ENCODE measurements around the gene ADAT3. TPM values are rescaled to one million over a fixed set of nuclear protein-coding genes. Genes with fewer than 3 reads are reported as not detected.

The ADAT3 gene
- total and polyA plus RNA-seq, 4 donors = 1.3 to 3.3 (median 2.1) TPM

DNA sequence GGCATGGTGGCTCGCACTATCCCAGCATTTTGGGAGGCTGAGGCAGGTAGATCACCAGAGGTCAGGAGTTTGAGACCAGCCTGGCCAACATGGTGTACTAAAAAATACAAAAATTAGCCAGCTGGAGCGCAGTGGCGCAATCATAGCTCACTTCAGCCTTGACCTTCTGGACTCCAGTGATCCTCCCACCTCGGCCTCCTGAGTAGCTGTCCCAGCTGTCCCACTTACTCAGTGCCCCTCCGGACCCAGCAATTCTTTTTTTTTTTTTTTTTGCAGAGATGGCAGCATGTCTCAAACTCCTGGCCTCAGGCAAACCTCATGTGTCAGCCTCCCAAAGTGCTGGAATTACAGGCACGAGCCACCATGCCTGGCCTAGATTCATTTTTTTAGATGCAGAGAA is 2.3 kb upstream of the ADAT3 start:
- no peak overlapping the region for H3K27ac ChIP-seq (ENCODE audit: low read depth in 1 of 2, low read length in 2 of 2)
- WGBS = 81% methylated on average over 6 of the region's 6 CpGs
- TF ChIP-seq RAD21 (IDR thresholded peaks at IDR 0.05) = no peak
- TF ChIP-seq HNF4A (conservative IDR thresholded peaks at IDR 0.05) = peak in 1 of 2 donors; percentile 11

DNA sequence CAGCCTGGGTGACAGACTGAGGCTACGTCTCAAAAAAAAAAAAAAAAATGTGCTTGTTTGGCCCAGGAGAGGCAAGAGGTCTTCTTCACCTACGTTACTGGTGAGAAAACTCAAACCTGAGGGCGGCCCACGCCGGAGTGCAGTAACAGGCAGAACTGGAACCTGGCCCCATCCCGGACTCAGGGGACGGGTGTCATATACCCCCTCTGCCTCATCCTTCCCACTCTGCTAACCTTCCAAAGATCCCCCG is 414 bp upstream of the ADAT3 start:
- peaks cover 3 to 10% (median 6%) of the 10 kb centered on the region in 4 donors for H3K4me1 ChIP-seq (ENCODE audit: control insufficient read depth in 4 of 4, insufficient read depth in 4 of 4, low read length in 3 of 4)
- no peaks in the 10 kb centered on the region for H3K27me3 ChIP-seq (ENCODE audit: control insufficient read depth in 4 of 4, insufficient read depth in 4 of 4, low read length in 3 of 4)
- no peak for TF ChIP-seq JUND (IDR thresholded peaks at IDR 0.05)
- no peak for TF ChIP-seq FOXA1 (IDR thresholded peaks at IDR 0.05)
- TF ChIP-seq RXRA (IDR thresholded peaks at IDR 0.05) = no peak
- no peak for TF ChIP-seq TAF1 (conservative IDR thresholded peaks at IDR 0.05)
- TF ChIP-seq, protein P1, sequence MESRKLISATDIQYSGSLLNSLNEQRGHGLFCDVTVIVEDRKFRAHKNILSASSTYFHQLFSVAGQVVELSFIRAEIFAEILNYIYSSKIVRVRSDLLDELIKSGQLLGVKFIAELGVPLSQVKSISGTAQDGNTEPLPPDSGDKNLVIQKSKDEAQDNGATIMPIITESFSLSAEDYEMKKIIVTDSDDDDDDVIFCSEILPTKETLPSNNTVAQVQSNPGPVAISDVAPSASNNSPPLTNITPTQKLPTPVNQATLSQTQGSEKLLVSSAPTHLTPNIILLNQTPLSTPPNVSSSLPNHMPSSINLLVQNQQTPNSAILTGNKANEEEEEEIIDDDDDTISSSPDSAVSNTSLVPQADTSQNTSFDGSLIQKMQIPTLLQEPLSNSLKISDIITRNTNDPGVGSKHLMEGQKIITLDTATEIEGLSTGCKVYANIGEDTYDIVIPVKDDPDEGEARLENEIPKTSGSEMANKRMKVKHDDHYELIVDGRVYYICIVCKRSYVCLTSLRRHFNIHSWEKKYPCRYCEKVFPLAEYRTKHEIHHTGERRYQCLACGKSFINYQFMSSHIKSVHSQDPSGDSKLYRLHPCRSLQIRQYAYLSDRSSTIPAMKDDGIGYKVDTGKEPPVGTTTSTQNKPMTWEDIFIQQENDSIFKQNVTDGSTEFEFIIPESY (IDR thresholded peaks at IDR 0.05) = no peak
- no peak for TF ChIP-seq MAX (IDR thresholded peaks at IDR 0.05)
- TF ChIP-seq SP1 (IDR thresholded peaks at IDR 0.05) = no peak
- TF ChIP-seq NR2F2 (IDR thresholded peaks at IDR 0.05) = no peak
- TF ChIP-seq HNF4A (conservative IDR thresholded peaks at IDR 0.05) = no peak
- TF ChIP-seq, protein P2, sequence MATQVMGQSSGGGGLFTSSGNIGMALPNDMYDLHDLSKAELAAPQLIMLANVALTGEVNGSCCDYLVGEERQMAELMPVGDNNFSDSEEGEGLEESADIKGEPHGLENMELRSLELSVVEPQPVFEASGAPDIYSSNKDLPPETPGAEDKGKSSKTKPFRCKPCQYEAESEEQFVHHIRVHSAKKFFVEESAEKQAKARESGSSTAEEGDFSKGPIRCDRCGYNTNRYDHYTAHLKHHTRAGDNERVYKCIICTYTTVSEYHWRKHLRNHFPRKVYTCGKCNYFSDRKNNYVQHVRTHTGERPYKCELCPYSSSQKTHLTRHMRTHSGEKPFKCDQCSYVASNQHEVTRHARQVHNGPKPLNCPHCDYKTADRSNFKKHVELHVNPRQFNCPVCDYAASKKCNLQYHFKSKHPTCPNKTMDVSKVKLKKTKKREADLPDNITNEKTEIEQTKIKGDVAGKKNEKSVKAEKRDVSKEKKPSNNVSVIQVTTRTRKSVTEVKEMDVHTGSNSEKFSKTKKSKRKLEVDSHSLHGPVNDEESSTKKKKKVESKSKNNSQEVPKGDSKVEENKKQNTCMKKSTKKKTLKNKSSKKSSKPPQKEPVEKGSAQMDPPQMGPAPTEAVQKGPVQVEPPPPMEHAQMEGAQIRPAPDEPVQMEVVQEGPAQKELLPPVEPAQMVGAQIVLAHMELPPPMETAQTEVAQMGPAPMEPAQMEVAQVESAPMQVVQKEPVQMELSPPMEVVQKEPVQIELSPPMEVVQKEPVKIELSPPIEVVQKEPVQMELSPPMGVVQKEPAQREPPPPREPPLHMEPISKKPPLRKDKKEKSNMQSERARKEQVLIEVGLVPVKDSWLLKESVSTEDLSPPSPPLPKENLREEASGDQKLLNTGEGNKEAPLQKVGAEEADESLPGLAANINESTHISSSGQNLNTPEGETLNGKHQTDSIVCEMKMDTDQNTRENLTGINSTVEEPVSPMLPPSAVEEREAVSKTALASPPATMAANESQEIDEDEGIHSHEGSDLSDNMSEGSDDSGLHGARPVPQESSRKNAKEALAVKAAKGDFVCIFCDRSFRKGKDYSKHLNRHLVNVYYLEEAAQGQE (IDR thresholded peaks at IDR 0.05) = no peak
- no peak for TF ChIP-seq RAD21 (IDR thresholded peaks at IDR 0.05)
- TF ChIP-seq YY1 (IDR thresholded peaks at IDR 0.05) = no peak
- TF ChIP-seq EGR1 (IDR thresholded peaks at IDR 0.05; ENCODE audit: low read depth in 2 of 2) = no peak
- TF ChIP-seq FOXA2 (IDR thresholded peaks at IDR 0.05) = no peak
- TF ChIP-seq HNF4G (IDR thresholded peaks at IDR 0.05) = no peak
- TF ChIP-seq ATF3 (IDR thresholded peaks at IDR 0.05) = no peak
- no peak for TF ChIP-seq GABPA (IDR thresholded peaks at IDR 0.05 in 1 of 2, conservative IDR thresholded peaks at IDR 0.05 in 1 of 2)
- TF ChIP-seq CTCF (IDR thresholded peaks at IDR 0.05; ENCODE audit: low read depth, low read length, missing input control) = no peak
- peak overlapping the region; percentile 82 to 84 for H3K27ac ChIP-seq (ENCODE audit: low read depth in 1 of 2, low read length in 2 of 2)
- DNase-seq (ENCODE audit: low spot score) = no peak
- H3K9me3 ChIP-seq (ENCODE audit: control insufficient read depth in 4 of 4, low read length in 3 of 4) = no peaks in the 10 kb centered on the region
- H3K36me3 ChIP-seq (ENCODE audit: control insufficient read depth in 4 of 4, insufficient read depth in 3 of 4, low read depth in 1 of 4, low read length in 3 of 4) = no peaks in the 10 kb centered on the region
- no peak overlapping the region for H3K9ac ChIP-seq (ENCODE audit: low read depth in 1 of 2, low read length in 2 of 2)
- no peak overlapping the region for H3K4me3 ChIP-seq (ENCODE audit: low read depth in 1 of 3, low read length in 3 of 3)
- WGBS = 47% methylated on average over 8 of the region's 8 CpGs

More for the DNA sequence above, 2.3 kb upstream of the ADAT3 start:
- H3K4me3 ChIP-seq (ENCODE audit: low read depth in 1 of 3, low read length in 3 of 3) = no peak overlapping the region
- H3K9ac ChIP-seq (ENCODE audit: low read depth in 1 of 2, low read length in 2 of 2) = no peak overlapping the region
- no peaks in the 10 kb centered on the region for H3K9me3 ChIP-seq (ENCODE audit: control insufficient read depth in 4 of 4, low read length in 3 of 4)
- no peaks in the 10 kb centered on the region for H3K27me3 ChIP-seq (ENCODE audit: control insufficient read depth in 4 of 4, insufficient read depth in 4 of 4, low read length in 3 of 4)
- no peaks in the 10 kb centered on the region for H3K36me3 ChIP-seq (ENCODE audit: control insufficient read depth in 4 of 4, insufficient read depth in 3 of 4, low read depth in 1 of 4, low read length in 3 of 4)
- DNase-seq (ENCODE audit: low spot score) = no peak
- peaks cover 3 to 7% (median 6%) of the 10 kb centered on the region in 4 donors for H3K4me1 ChIP-seq (ENCODE audit: control insufficient read depth in 4 of 4, insufficient read depth in 4 of 4, low read length in 3 of 4)
